Measurements from ENCODE around the gene MROH8.

MROH8 gene

DNA sequence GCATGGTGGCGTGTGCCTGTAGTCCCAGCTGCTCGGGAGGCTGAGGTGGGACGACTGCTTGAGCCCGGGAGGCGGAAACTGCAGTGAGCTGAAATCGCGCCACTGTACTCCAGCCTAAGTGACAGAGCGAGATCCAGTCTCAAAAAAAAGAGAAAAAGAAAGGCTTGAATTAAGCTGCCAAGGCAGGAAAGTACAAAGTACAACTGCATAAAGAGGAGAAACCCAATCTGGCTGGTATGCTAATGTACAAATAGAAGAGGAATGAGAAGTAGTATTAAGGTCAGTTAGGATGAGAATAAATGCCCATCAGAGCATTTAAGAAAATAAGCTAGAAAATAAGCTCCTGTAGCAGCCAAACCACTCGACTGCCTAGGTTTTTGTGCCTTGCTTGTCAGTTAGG, 23.4 kb downstream of the MROH8 start:
- Histone ChIP-seq H3K27me3 (ENCODE audit: insufficient read depth, poor library complexity, severe bottlenecking) (no peaks in the 10 kb centered on the region), H3K4me3 (replicated peaks; ENCODE audit: insufficient read depth, low read length) (no peak overlapping the region), H3K27ac (replicated peaks) (no peak overlapping the region)
- TF ChIP-seq POLR2AphosphoS5 (IDR thresholded peaks at IDR 0.05; ENCODE audit: low read depth) (no peak), GABPA (IDR thresholded peaks at IDR 0.05; ENCODE audit: low read depth) (no peak), CTCF (IDR thresholded peaks at IDR 0.05; ENCODE audit: insufficient read depth, low read length) (no peak), SPI1 (IDR thresholded peaks at IDR 0.05; ENCODE audit: borderline replicate concordance, low read depth) (no peak), REST (IDR thresholded peaks at IDR 0.05; ENCODE audit: insufficient replicate concordance, low read depth) (no peak)
- DNase-seq (ENCODE audit: low read depth in 1 of 2, low spot score in 1 of 2), result no peak

DNA sequence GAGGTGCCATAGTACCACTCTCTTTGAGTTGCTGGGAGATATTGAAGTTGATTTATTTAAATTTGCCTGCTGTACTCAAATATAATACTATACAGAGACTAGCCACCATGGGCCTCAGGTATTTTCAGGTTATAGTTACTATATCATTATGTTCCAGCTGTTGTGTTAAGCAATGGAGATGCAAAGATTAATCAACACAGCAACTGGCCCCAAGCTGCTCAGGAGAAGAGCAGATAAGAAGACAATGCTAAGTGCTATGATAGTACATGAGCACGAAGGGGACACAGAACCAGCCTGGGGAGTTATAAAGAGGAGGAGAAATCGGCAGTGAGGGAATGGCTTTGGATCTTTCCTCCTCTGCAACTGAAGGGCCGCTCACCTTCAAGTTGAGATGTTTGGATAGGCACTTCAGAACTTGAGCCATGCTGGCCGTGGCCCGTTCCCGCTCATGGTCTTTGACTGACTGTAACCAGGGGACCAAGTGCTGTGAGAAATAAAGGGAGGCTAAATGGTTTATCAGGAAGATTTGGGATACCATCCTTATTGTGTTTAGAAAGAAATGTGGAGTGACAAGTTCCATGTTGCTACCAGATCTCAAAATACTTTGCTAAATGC, 24.6 kb downstream of the MROH8 start:
- DNase-seq (ENCODE audit: low read depth in 1 of 2, low spot score in 1 of 2), result no peak
- no peaks in the 10 kb centered on the region for H3K27me3 ChIP-seq (ENCODE audit: insufficient read depth, poor library complexity, severe bottlenecking)
- no peak overlapping the region for H3K27ac ChIP-seq (replicated peaks)
- H3K4me3 ChIP-seq (replicated peaks; ENCODE audit: insufficient read depth, low read length), result no peak overlapping the region
- no peak for TF ChIP-seq CTCF (IDR thresholded peaks at IDR 0.05; ENCODE audit: insufficient read depth, low read length)
- no peak for TF ChIP-seq POLR2AphosphoS5 (IDR thresholded peaks at IDR 0.05; ENCODE audit: low read depth)
- no peak for TF ChIP-seq REST (IDR thresholded peaks at IDR 0.05; ENCODE audit: insufficient replicate concordance, low read depth)
- TF ChIP-seq SPI1 (IDR thresholded peaks at IDR 0.05; ENCODE audit: borderline replicate concordance, low read depth), result no peak
- TF ChIP-seq GABPA (IDR thresholded peaks at IDR 0.05; ENCODE audit: low read depth), result no peak

- no peaks in the 10 kb centered on the region for H3K27me3 ChIP-seq (ENCODE audit: insufficient read depth, poor library complexity, severe bottlenecking)
- no peak overlapping the region for H3K4me3 ChIP-seq (replicated peaks; ENCODE audit: insufficient read depth, low read length)
- no peak overlapping the region for H3K27ac ChIP-seq (replicated peaks)
- DNase-seq (ENCODE audit: low read depth in 1 of 2, low spot score in 1 of 2), result peak; percentile 13 to 38
- TF ChIP-seq POLR2AphosphoS5 (IDR thresholded peaks at IDR 0.05; ENCODE audit: low read depth) (no peak), SPI1 (IDR thresholded peaks at IDR 0.05; ENCODE audit: borderline replicate concordance, low read depth) (no peak), GABPA (IDR thresholded peaks at IDR 0.05; ENCODE audit: low read depth) (no peak), REST (IDR thresholded peaks at IDR 0.05; ENCODE audit: insufficient replicate concordance, low read depth) (no peak), CTCF (IDR thresholded peaks at IDR 0.05; ENCODE audit: insufficient read depth, low read length) (no peak)
Observed at GRCh38 chr20:37152284-37152683, 27.1 kb downstream of the MROH8 start.

Measured in HL-60 (cell line).